ENCODE data around the gene STAT5B. TPM values are rescaled to one million over a fixed set of nuclear protein-coding genes. Genes with fewer than 3 reads are reported as not detected.

The STAT5B gene
- total and polyA plus RNA-seq, 9 of the 15 experiments (the other 6 are each of a cell fraction or from before 2014, with no cell fraction given), result 20.8 to 176 (median 92.4) TPM

DNA sequence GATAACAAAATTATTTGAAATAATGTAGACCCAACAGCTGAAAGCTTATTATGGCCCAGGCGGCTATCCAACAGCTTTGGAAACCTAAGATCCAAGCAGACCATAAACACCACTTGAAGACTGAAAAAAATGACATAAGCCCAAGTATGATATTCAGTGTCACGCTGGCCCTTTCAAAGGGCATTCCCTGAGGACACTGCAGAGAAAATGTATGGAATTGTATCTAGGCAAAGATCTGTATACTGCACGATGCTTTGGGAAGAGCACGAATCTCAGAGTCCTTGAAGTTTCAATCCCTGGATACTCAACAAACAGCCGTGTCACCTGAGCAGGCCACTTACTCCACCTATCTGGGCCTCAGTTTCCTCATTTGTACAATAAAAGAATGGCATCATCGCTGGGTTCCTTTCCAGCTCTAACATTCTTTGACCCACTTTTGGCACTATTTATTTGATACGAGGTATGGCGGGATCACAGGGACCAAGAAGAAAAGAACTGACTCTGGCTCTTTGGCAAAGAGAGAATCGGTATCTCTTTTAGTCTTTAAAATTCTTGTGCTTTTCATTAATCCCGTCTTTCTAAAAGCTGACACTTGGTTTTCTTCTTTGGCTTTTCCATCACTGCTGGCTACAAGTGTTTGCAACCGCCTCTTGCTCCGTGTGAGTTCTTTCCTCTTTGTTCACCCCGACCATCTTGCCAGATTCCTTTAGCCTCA is 1.2 kb downstream of the STAT5B start (continued):
- no peak for TF ChIP-seq ZNF140 (CRISPR knock-in tag; IDR thresholded peaks at IDR 0.05)
- TF ChIP-seq, protein P1, sequence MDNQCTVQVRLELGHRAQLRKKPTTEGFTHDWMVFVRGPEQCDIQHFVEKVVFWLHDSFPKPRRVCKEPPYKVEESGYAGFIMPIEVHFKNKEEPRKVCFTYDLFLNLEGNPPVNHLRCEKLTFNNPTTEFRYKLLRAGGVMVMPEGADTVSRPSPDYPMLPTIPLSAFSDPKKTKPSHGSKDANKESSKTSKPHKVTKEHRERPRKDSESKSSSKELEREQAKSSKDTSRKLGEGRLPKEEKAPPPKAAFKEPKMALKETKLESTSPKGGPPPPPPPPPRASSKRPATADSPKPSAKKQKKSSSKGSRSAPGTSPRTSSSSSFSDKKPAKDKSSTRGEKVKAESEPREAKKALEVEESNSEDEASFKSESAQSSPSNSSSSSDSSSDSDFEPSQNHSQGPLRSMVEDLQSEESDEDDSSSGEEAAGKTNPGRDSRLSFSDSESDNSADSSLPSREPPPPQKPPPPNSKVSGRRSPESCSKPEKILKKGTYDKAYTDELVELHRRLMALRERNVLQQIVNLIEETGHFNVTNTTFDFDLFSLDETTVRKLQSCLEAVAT (IDR thresholded peaks at IDR 0.05), result peak; percentile 9 to 97
- peak; percentile 11; the same call in 1 of the 2 replicates for TF ChIP-seq HDAC2 (IDR thresholded peaks at IDR 0.05)
- no peak for TF ChIP-seq ID3 (CRISPR knock-in tag; IDR thresholded peaks at IDR 0.05)
- TF ChIP-seq ID3 (tag; IDR thresholded peaks at IDR 0.05), result no peak
- TF ChIP-seq ASH1L (IDR thresholded peaks at IDR 0.05; ENCODE audit: borderline replicate concordance, low read depth, partially characterized antibody), result peak; percentile 16
- 0 out of 4 replicates have a peak, but pooled peaks of 1 of the 2 experiments have one; percentile 8 for TF ChIP-seq TEAD1 (CRISPR knock-in tag; IDR thresholded peaks at IDR 0.05)
- 0 out of 2 replicates have a peak, but pooled peaks have one; percentile 52 for TF ChIP-seq ZNF253 (CRISPR knock-in tag; conservative IDR thresholded peaks at IDR 0.05)
- TF ChIP-seq, protein P2, sequence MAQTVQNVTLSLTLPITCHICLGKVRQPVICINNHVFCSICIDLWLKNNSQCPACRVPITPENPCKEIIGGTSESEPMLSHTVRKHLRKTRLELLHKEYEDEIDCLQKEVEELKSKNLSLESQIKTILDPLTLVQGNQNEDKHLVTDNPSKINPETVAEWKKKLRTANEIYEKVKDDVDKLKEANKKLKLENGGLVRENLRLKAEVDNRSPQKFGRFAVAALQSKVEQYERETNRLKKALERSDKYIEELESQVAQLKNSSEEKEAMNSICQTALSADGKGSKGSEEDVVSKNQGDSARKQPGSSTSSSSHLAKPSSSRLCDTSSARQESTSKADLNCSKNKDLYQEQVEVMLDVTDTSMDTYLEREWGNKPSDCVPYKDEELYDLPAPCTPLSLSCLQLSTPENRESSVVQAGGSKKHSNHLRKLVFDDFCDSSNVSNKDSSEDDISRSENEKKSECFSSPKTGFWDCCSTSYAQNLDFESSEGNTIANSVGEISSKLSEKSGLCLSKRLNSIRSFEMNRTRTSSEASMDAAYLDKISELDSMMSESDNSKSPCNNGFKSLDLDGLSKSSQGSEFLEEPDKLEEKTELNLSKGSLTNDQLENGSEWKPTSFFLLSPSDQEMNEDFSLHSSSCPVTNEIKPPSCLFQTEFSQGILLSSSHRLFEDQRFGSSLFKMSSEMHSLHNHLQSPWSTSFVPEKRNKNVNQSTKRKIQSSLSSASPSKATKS (CRISPR knock-in tag; IDR thresholded peaks at IDR 0.05), result 0 out of 2 replicates have a peak, but pooled peaks have one; percentile 6
- TF ChIP-seq MTA2 (IDR thresholded peaks at IDR 0.05; ENCODE audit: low read depth), result no peak
- TF ChIP-seq PRMT5 (CRISPR knock-in tag; IDR thresholded peaks at IDR 0.05), result no peak
- 0 out of 2 replicates have a peak, but pooled peaks have one; percentile 32 for TF ChIP-seq ZNF592 (IDR thresholded peaks at IDR 0.05)
- TF ChIP-seq ZKSCAN8 (CRISPR knock-in tag; IDR thresholded peaks at IDR 0.05), result no peak
- TF ChIP-seq ZBTB7A (IDR thresholded peaks at IDR 0.05; ENCODE audit: borderline replicate concordance, control insufficient read depth, low read depth, low read length), result no peak

Data from K562 (cell line).